ENCODE data around the gene ACSF3.

DNA sequence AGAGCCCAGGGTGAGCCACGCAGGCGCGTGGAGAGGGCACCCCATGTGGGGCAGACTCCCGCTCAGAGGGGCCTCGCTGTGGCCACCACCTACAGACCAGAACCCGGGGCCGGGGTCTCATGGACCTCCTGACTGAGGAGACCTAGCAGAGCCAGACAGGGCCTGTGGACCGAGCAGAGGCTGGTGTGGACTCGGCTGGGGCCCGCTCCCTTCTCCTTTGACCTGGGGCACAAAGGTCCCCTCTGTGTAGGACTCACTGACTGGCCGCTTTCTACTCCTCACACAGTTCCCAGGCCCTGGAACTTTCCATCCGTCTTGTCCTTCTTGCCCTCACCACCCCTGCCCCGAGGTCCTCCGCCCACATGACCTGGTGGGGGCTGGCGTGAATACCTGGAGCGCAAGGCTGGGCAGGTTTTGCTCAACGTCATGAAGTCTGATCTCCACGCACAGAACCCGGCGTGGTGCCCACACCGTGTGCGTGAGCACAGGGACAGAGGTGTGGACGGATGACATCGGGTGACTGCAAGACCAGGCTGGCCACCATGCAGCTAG lies 44.7 kb upstream of the ACSF3 start:
- no peak for TF ChIP-seq POLR2A (IDR thresholded peaks at IDR 0.05)
- TF ChIP-seq, protein P1, sequence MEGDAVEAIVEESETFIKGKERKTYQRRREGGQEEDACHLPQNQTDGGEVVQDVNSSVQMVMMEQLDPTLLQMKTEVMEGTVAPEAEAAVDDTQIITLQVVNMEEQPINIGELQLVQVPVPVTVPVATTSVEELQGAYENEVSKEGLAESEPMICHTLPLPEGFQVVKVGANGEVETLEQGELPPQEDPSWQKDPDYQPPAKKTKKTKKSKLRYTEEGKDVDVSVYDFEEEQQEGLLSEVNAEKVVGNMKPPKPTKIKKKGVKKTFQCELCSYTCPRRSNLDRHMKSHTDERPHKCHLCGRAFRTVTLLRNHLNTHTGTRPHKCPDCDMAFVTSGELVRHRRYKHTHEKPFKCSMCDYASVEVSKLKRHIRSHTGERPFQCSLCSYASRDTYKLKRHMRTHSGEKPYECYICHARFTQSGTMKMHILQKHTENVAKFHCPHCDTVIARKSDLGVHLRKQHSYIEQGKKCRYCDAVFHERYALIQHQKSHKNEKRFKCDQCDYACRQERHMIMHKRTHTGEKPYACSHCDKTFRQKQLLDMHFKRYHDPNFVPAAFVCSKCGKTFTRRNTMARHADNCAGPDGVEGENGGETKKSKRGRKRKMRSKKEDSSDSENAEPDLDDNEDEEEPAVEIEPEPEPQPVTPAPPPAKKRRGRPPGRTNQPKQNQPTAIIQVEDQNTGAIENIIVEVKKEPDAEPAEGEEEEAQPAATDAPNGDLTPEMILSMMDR (IDR thresholded peaks at IDR 0.05), result no peak
- no peak for TF ChIP-seq EP300 (IDR thresholded peaks at IDR 0.05)

Data from sigmoid colon (tissue), 4 donors.